ENCODE results near the gene GATA2.

GRCh38 chr3:128523591-128523990 is 30.6 kb upstream of the GATA2 start:
- no peak for TF ChIP-seq EP300 (IDR thresholded peaks at IDR 0.05)
- TF ChIP-seq CTCF (IDR thresholded peaks at IDR 0.05) = no peak
- TF ChIP-seq POLR2A (IDR thresholded peaks at IDR 0.05) = no peak
